ENCODE results near the gene EIF5AL1. TPM values are rescaled to one million over a fixed set of nuclear protein-coding genes. Genes with fewer than 3 reads are reported as not detected.

Gene EIF5AL1
- total RNA-seq, 1 donor from 2014 or later, result not detected

DNA sequence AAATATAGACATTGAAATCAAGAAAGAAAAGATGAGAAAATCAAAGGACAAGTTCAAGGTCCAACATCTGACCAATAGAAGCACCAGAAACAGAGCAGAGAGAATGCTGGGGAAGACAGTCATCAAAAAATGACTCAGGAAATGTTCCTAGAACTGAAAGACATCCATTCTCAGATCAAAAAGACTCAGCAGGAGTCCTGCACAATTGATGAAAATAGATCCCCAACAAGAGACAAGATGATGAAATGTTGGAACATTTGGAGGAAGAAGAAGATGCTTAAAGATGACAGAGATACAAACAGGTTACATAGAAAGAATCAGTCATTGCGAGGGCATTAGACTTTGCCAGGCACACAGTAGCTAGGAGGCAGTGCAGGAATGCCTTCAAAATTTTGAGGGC, 30.0 kb upstream of the EIF5AL1 start:
- DNase-seq (ENCODE audit: low spot score in 2 of 2, unreplicated experiment in 2 of 2), result no peak
- TF ChIP-seq, protein P1, sequence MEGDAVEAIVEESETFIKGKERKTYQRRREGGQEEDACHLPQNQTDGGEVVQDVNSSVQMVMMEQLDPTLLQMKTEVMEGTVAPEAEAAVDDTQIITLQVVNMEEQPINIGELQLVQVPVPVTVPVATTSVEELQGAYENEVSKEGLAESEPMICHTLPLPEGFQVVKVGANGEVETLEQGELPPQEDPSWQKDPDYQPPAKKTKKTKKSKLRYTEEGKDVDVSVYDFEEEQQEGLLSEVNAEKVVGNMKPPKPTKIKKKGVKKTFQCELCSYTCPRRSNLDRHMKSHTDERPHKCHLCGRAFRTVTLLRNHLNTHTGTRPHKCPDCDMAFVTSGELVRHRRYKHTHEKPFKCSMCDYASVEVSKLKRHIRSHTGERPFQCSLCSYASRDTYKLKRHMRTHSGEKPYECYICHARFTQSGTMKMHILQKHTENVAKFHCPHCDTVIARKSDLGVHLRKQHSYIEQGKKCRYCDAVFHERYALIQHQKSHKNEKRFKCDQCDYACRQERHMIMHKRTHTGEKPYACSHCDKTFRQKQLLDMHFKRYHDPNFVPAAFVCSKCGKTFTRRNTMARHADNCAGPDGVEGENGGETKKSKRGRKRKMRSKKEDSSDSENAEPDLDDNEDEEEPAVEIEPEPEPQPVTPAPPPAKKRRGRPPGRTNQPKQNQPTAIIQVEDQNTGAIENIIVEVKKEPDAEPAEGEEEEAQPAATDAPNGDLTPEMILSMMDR (IDR thresholded peaks at IDR 0.05; ENCODE audit: unreplicated experiment), result no peak
- Mint-ChIP-seq H3K27ac (no peak overlapping the region), H3K36me3 (no peaks in the 10 kb centered on the region), H3K9me3 (peaks cover 11% of the 10 kb centered on the region), H3K4me1 (peaks cover 6% of the 10 kb centered on the region), H3K4me3 (no peak overlapping the region), H3K27me3 (ENCODE audit: low read depth) (no peaks in the 10 kb centered on the region)

DNA sequence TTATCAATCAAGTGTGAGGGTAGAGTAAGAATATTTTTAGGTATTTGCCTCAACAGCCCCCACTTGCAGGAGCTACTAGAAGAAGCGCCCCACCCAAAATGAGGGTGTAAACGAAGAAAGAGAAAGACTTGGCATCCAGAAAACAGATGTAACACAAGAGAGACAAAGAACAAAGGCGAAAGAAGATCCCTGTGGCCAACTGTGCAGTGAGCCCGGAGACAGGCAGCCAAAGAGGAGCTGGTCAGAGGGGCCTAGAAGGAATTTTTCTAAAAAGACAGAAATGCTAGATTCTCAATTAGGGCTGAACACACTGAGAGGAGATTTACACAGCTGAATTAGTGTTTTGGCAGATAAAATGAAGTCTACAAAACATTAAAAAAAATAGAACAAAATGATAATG, 29.6 kb upstream of the EIF5AL1 start:
- Mint-ChIP-seq H3K4me3 (no peak overlapping the region), H3K27me3 (ENCODE audit: low read depth) (no peaks in the 10 kb centered on the region), H3K27ac (no peak overlapping the region), H3K4me1 (peaks cover 7% of the 10 kb centered on the region), H3K9me3 (peaks cover 11% of the 10 kb centered on the region), H3K36me3 (no peaks in the 10 kb centered on the region)
- TF ChIP-seq, protein P1 (IDR thresholded peaks at IDR 0.05; ENCODE audit: unreplicated experiment), result no peak
- DNase-seq (ENCODE audit: low spot score in 2 of 2, unreplicated experiment in 2 of 2), result no peak

DNA sequence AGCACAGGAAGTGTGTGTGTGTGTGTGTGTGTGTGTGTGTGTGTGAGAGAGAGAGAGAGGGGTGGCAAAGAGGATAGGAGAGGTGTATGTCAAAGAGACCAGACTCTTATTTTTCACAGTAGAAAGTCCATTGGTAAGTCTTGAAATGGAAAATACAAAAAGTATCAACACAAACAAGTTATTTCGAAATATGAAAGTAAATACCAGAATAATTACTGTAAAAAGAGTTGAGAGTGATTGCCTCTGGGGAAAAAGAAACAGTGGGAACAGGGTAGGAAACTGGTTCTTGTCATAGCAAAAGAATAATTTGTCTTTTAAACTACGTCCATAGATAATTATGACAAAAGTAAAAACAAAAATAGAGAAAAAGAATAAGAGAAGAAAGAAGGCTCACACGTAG, 29.0 kb upstream of the EIF5AL1 start:
- TF ChIP-seq, protein P1 (IDR thresholded peaks at IDR 0.05; ENCODE audit: unreplicated experiment), result no peak
- peaks cover 11% of the 10 kb centered on the region for H3K9me3 Mint-ChIP-seq
- H3K4me1 Mint-ChIP-seq, result peaks cover 13% of the 10 kb centered on the region
- DNase-seq (ENCODE audit: low spot score in 2 of 2, unreplicated experiment in 2 of 2), result no peak
- H3K27ac Mint-ChIP-seq, result no peak overlapping the region
- H3K4me3 Mint-ChIP-seq, result no peak overlapping the region
- H3K27me3 Mint-ChIP-seq (ENCODE audit: low read depth), result no peaks in the 10 kb centered on the region
- H3K36me3 Mint-ChIP-seq, result no peaks in the 10 kb centered on the region

DNA sequence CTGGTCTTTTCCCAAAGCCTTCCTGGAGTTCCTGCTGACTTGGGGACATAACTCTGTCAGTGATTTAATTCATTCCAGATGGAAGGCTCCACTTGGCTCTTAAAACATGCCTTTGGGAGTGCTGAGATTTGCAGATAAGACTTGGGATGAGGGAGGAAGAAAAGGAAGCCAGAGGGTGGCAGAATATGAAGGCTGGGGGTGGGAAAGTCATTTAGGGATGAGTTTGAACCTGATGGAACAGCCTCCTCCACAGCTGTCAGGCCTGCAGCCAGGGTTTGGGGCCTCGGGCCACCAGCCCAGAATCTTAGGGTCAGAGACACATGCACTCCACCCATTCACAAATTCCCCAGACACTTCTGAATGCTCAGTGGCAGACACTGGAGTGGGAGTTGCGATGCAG, 28.4 kb upstream of the EIF5AL1 start:
- no peak for DNase-seq (ENCODE audit: low spot score in 2 of 2, unreplicated experiment in 2 of 2)
- Mint-ChIP-seq H3K36me3 (no peaks in the 10 kb centered on the region), H3K4me1 (peaks cover 16% of the 10 kb centered on the region), H3K9me3 (peaks cover 11% of the 10 kb centered on the region), H3K4me3 (no peak overlapping the region), H3K27ac (no peak overlapping the region), H3K27me3 (ENCODE audit: low read depth) (no peaks in the 10 kb centered on the region)
- TF ChIP-seq, protein P1 (IDR thresholded peaks at IDR 0.05; ENCODE audit: unreplicated experiment), result no peak

DNA sequence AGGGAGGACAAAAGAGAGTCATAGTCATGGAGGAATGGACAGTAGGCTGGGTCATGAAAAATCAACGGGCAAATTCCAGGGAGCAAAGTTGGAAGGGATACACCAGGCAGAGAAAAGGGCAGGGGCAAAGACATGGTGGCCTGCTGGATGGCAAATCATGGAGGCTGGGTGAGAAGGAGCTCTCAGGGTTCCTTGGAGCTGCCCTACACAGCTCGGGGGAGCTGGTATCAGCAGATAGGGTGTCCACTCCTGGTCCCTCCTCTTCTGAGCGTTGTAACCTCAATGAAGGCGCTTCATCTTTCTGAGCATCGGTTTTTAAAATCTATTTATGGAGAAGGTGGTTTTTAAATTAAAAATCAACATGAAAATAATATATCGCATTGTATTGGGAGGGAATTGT, 27.9 kb upstream of the EIF5AL1 start:
- Mint-ChIP-seq H3K27ac (no peak overlapping the region), H3K27me3 (ENCODE audit: low read depth) (no peaks in the 10 kb centered on the region), H3K36me3 (no peaks in the 10 kb centered on the region), H3K9me3 (peaks cover 11% of the 10 kb centered on the region), H3K4me1 (peaks cover 16% of the 10 kb centered on the region), H3K4me3 (no peak overlapping the region)
- DNase-seq (ENCODE audit: low spot score in 2 of 2, unreplicated experiment in 2 of 2), result no peak
- TF ChIP-seq, protein P1 (IDR thresholded peaks at IDR 0.05; ENCODE audit: unreplicated experiment), result no peak

Data from mesothelial cell of epicardium (in vitro differentiated cells).